Activated naive CD4-positive, alpha-beta T cell treated with Interleukin-2 at 50 U/mL for 16 hours (primary cell): Measurements from ENCODE around the gene GPSM3.
A peak's percentile ranks its signal among the peaks of the same experiment; 100 is the strongest.
"Not testable (repeated sequence)": the region's sequence is repeated elsewhere in the genome, so short reads cannot be mapped to it uniquely, and the experiment has no call there.

Source experiments
- DNase-seq: peaks from one replicate; pipeline ENCODE4 v3.0.0-alpha.2; 2020

GPSM3 gene

DNA sequence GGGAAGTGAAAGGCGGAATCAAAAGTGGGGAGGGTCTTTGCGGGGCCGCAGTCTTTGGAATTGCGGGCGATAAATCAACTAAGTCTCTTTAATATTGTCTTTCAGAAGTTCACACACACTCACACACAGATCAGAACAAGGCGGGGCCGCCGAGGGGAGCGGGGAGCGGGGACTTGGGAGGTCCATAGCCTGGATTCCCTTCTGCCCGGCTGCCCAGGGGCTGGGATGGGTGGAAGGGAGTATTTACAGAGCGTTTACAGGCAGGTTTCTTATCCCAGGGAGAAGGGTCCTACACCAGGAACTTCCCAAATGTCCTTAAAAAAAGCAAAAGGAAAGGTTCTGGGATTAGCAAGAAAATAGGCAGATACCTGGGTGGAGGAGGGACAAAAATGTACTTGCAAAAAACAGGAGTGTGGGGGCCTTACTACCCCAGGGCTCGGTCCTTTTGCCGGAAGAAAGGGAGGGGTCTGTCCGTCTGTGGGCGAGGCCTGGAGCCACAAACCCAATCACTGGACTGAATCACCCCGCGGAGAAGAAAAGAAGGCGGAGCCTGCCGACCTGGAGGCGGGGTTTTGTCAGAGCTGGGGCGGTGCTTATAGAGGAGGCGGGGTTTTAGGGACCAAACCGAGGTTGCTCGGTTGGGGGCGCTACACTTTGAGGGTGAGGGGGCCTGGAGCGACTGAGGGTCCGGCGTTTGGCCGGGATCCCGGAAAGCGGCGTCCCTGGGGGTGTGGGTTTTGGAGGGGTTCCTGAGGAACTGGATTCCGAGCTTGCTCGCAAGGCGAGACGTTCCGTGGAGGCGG lies 44.0 kb downstream of the GPSM3 start:
- DNase-seq: peak; percentile 69

DNA sequence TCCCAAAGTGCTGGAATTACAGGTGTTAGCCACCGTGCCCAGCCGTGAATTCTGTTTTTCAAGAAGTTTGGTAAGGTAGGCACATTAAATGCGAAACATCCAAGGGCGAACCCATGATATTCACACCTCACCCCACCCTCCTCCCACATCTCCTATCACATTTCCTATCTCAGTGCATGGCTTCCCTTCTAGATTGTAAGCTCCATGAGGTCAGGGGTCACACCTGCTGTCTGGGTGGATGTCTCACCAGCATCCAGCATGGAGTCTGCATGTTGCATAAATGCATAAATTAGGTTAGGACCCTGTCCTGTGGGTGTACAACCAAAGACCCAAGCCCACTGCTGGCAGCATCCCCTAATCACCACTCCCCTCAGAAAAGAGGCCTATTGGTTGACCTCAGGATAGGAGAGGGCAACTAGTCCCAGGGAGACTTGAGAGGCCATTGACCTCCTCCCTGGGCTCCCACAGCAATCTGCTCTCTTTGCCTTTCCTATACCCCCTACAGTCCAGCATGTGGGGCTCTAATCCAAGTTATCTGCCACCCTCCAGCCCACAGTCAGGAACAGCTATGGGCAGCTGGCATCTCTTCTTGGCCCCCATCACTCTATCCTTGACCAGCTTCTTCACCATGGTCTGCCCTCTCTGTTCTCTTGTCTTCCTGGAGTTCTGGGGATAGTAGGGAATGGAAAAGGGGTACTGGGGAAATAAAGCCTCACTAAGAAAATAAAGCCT lies 44.9 kb downstream of the GPSM3 start:
- no peak for DNase-seq

DNA sequence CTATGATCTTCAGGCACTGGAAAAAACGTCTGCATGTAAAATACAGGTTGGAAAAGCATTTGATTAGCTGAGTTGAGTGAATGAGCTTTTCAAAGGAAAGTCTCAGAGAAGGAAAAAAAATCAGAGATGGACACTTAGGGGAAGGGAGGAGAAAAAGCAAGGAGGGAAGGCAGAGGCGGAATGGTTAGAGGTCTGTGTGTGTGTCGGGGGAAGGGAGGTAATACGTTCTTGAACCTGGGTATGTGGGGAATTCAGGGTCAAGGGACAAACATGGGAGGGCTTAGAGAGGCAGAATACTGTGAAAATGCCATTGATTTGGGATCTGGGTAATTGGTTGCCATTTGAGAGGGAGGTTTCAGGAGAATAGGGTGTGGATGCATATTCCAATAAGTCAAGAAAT lies 45.8 kb downstream of the GPSM3 start:
- DNase-seq: no peak

DNA sequence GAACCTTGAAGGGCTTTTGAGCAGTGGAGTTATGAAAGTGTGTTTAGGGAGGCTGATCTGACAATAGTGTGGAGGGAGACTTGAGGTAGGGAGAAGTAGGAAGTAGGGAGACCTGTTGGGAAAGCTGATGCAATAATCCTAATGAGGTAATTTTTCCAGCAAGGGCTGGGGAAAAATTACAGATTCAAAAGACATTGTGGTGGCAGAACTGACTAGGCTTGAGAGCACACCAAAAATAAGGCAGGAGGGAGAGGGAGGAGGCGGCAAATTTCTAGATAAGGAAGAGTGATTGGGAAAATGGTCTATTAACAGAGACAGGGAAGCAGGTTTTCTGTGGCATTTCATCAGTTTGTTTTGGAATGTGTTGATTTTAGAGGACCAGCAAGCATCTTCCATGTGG lies 46.2 kb downstream of the GPSM3 start:
- DNase-seq: no peak

DNA sequence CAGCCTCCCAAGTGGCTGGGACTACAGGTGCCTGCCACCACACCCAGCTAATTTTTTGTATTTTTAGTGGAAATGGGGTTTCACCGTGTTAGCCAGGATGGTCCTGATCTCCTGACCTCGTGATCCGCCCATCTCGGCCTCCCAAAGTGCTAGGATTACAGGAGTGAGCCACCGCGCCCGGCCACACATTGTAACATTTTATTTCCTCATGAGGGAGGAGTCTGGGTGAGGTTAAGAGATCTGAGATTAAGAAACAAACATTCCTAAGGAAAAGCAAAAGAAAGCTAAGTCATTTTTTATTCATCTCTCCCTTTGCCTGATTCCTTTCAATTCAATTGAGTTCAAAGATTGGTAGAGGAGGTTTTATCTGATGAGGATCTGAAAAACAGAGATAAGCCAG lies 48.2 kb downstream of the GPSM3 start:
- not testable (repeated sequence) for DNase-seq
